Measurements from ENCODE around the gene RPS6KA2.

RPS6KA2 gene

GRCh38 chr6:166476061-166476591 lies 150.9 kb downstream of the RPS6KA2 start:
- Histone ChIP-seq H3K4me2 (ENCODE audit: insufficient read depth, low read length) (no peak overlapping the region), H3K9ac (ENCODE audit: low read depth, low read length) (no peak overlapping the region), H3K9me3 (ENCODE audit: insufficient read depth, low read length, severe bottlenecking) (no peaks in the 10 kb centered on the region), H2AFZ (ENCODE audit: low read depth, low read length) (no peak overlapping the region), H4K20me1 (ENCODE audit: insufficient read depth, low read length) (no peaks in the 10 kb centered on the region), H3K27me3 (ENCODE audit: insufficient read depth, low read length, poor library complexity) (no peaks in the 10 kb centered on the region), H3K79me2 (ENCODE audit: insufficient read depth, low read length) (no peaks in the 10 kb centered on the region), H3K4me1 (ENCODE audit: insufficient read depth, low read length) (no peaks in the 10 kb centered on the region), H3K27ac (ENCODE audit: low read length) (no peak overlapping the region), H3K4me3 (ENCODE audit: low read depth in 1 of 2, low read length in 2 of 2) (no peak overlapping the region), H3K36me3 (ENCODE audit: insufficient read depth, low read length) (no peaks in the 10 kb centered on the region)
- TF ChIP-seq, protein P1, sequence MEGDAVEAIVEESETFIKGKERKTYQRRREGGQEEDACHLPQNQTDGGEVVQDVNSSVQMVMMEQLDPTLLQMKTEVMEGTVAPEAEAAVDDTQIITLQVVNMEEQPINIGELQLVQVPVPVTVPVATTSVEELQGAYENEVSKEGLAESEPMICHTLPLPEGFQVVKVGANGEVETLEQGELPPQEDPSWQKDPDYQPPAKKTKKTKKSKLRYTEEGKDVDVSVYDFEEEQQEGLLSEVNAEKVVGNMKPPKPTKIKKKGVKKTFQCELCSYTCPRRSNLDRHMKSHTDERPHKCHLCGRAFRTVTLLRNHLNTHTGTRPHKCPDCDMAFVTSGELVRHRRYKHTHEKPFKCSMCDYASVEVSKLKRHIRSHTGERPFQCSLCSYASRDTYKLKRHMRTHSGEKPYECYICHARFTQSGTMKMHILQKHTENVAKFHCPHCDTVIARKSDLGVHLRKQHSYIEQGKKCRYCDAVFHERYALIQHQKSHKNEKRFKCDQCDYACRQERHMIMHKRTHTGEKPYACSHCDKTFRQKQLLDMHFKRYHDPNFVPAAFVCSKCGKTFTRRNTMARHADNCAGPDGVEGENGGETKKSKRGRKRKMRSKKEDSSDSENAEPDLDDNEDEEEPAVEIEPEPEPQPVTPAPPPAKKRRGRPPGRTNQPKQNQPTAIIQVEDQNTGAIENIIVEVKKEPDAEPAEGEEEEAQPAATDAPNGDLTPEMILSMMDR (IDR thresholded peaks at IDR 0.05; ENCODE audit: borderline replicate concordance, extremely low read depth, low read length, poor library complexity, severe bottlenecking): no peak
- TF ChIP-seq EZH2 (IDR thresholded peaks at IDR 0.05; ENCODE audit: borderline replicate concordance, low read depth, low read length, severe bottlenecking): no peak
- DNase-seq: no peak
- ATAC-seq (ENCODE audit: insufficient read depth, low read depth): no peak

DNA sequence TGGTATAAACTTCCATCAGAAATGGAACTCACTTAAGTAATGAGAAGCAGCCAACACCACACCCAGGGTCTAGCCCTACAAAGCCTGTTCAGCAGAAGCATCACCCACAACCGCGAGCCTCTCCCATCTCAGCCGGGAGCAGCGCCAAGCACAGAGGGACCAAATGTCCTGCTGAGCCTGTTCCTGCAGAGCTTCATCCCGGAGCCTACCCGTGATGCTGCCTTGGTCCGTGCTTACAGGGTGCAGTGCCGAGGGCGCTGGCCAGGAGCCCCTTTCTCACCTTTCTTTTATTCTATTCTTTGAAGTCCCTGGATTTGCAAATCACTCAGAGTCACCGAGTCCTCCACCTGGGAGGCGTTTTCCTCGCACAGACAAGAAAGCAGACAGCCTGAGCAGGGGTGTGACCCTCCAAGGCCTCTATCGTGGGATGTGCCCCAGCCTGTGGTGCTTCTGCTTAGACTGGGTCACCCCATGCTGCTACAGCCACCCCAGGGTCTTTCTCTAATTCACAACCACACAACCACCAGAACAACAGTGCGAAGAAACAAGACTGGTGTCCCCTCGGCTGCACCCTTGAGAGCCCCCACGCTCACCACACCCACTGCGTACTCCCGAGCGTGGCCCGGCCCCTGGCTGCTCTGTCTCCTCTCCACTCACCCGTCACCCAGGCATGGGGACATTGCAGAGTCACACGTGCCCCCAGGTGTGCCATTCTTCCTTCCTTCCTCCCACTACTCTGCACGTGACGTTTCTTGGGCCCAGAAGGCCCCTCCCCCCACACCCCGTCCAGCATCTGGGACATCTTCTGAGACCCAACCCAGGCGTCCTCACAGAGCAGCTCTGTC lies 152.1 kb downstream of the RPS6KA2 start:
- no peak for ATAC-seq (ENCODE audit: insufficient read depth, low read depth)
- H3K27ac ChIP-seq (ENCODE audit: low read length): no peak overlapping the region
- no peaks in the 10 kb centered on the region for H3K79me2 ChIP-seq (ENCODE audit: insufficient read depth, low read length)
- no peaks in the 10 kb centered on the region for H3K27me3 ChIP-seq (ENCODE audit: insufficient read depth, low read length, poor library complexity)
- H3K9me3 ChIP-seq (ENCODE audit: insufficient read depth, low read length, severe bottlenecking): no peaks in the 10 kb centered on the region
- TF ChIP-seq EZH2 (IDR thresholded peaks at IDR 0.05; ENCODE audit: borderline replicate concordance, low read depth, low read length, severe bottlenecking): no peak
- TF ChIP-seq, protein P1 (IDR thresholded peaks at IDR 0.05; ENCODE audit: borderline replicate concordance, extremely low read depth, low read length, poor library complexity, severe bottlenecking): no peak
- no peak overlapping the region for H3K9ac ChIP-seq (ENCODE audit: low read depth, low read length)
- no peaks in the 10 kb centered on the region for H3K36me3 ChIP-seq (ENCODE audit: insufficient read depth, low read length)
- H3K4me2 ChIP-seq (ENCODE audit: insufficient read depth, low read length): no peak overlapping the region
- no peak overlapping the region for H2AFZ ChIP-seq (ENCODE audit: low read depth, low read length)
- no peaks in the 10 kb centered on the region for H4K20me1 ChIP-seq (ENCODE audit: insufficient read depth, low read length)
- no peak for DNase-seq
- no peak overlapping the region for H3K4me3 ChIP-seq (ENCODE audit: low read depth in 1 of 2, low read length in 2 of 2)
- no peaks in the 10 kb centered on the region for H3K4me1 ChIP-seq (ENCODE audit: insufficient read depth, low read length)

GRCh38 chr6:166473886-166474571 lies 153.0 kb downstream of the RPS6KA2 start:
- H3K4me2 ChIP-seq (ENCODE audit: insufficient read depth, low read length): no peak overlapping the region
- H4K20me1 ChIP-seq (ENCODE audit: insufficient read depth, low read length): no peaks in the 10 kb centered on the region
- no peaks in the 10 kb centered on the region for H3K79me2 ChIP-seq (ENCODE audit: insufficient read depth, low read length)
- H3K9ac ChIP-seq (ENCODE audit: low read depth, low read length): no peak overlapping the region
- H3K4me1 ChIP-seq (ENCODE audit: insufficient read depth, low read length): no peaks in the 10 kb centered on the region
- DNase-seq: no peak
- ATAC-seq (ENCODE audit: insufficient read depth, low read depth): no peak
- H2AFZ ChIP-seq (ENCODE audit: low read depth, low read length): no peak overlapping the region
- H3K27me3 ChIP-seq (ENCODE audit: insufficient read depth, low read length, poor library complexity): no peaks in the 10 kb centered on the region
- H3K27ac ChIP-seq (ENCODE audit: low read length): no peak overlapping the region
- no peaks in the 10 kb centered on the region for H3K36me3 ChIP-seq (ENCODE audit: insufficient read depth, low read length)
- no peak overlapping the region for H3K4me3 ChIP-seq (ENCODE audit: low read depth in 1 of 2, low read length in 2 of 2)
- no peak for TF ChIP-seq EZH2 (IDR thresholded peaks at IDR 0.05; ENCODE audit: borderline replicate concordance, low read depth, low read length, severe bottlenecking)
- TF ChIP-seq, protein P1 (IDR thresholded peaks at IDR 0.05; ENCODE audit: borderline replicate concordance, extremely low read depth, low read length, poor library complexity, severe bottlenecking): no peak
- no peaks in the 10 kb centered on the region for H3K9me3 ChIP-seq (ENCODE audit: insufficient read depth, low read length, severe bottlenecking)
